B cell (primary cell): Measurements from ENCODE around the gene TRMT10A. TPM values are rescaled to one million over a fixed set of nuclear protein-coding genes. Genes with fewer than 3 reads are reported as not detected.

Experiments
- ATAC-seq: fragments of 200-7000 bp; cut with Tn5 transposase; one replicate; pipeline ENCODE4 v1.10.0; 2021; ENCODE audit warnings: low read depth, mild to moderate bottlenecking, moderate number of reproducible peaks, moderate library complexity
- CTCF ChIA-PET: fragments of 350-600 bp; sonication (Branson Sonifier 250); formaldehyde crosslinking; loops from one replicate; lab custom pipeline; 2021; ENCODE audit warnings: antibody characterized with exemption, inconsistent platforms; lab: Charles Lee
- POLR2A ChIA-PET: fragments of 350-600 bp; sonication (Branson Sonifier 250); formaldehyde crosslinking; loops from one replicate; lab custom pipeline; 2021; ENCODE audit warnings: antibody characterized with exemption; lab: Charles Lee
- DNase-seq: peaks from one replicate; pipeline ENCODE4 v3.0.0; 2013
- H2AFZ ChIP-seq: 2 replicates; pipeline ENCODE4 v1.6.1; 2012; ENCODE audit warnings: mild to moderate bottlenecking, low read depth, low read length; ENCODE audit not compliant: insufficient read depth, poor library complexity, severe bottlenecking
- H3K27ac ChIP-seq, 2 donors: 1 replicate in 1 of 2; 2 replicates in 1 of 2; pipeline ENCODE4 v1.5.1; 2012 to 2013; ENCODE audit warnings: low read length in 2 of 2, mild to moderate bottlenecking in 2 of 2, moderate library complexity in 1 of 2
- H3K27me3 ChIP-seq, 4 experiments: fragments of 200-600 bp in 1 of 4; sonication (generic) in 1 of 4; replicated peaks in 1 of 4; 1 replicate in 2 of 4; 2 replicates in 2 of 4; pipeline versions ENCODE4 v1.6.1 to v1.7.0; 2013 to 2016; ENCODE audit warnings: low read length in 3 of 4, mild to moderate bottlenecking in 2 of 4, mixed read lengths in 1 of 4, moderate library complexity in 1 of 4; ENCODE audit not compliant: insufficient read depth in 4 of 4, control insufficient read depth in 3 of 4; ENCODE audit errors: control extremely low read depth in 1 of 4
- H3K36me3 ChIP-seq, 2 experiments: replicated peaks in 1 of 2; 1 replicate in 1 of 2; 2 replicates in 1 of 2; pipeline versions ENCODE4 v1.6.1 to v1.7.1; 2013; ENCODE audit warnings: low read length in 1 of 2; ENCODE audit not compliant: insufficient read depth in 2 of 2, control insufficient read depth in 1 of 2; ENCODE audit errors: control extremely low read depth in 1 of 2, extremely low read depth in 1 of 2
- H3K4me1 ChIP-seq, 2 donors: fragments of 200-600 bp in 1 of 2; sonication (generic) in 1 of 2; 1 replicate in 1 of 2; 2 replicates in 1 of 2; pipeline versions ENCODE4 v1.5.1 to v1.6.1; 2013 to 2017; ENCODE audit warnings: low read length in 2 of 2; ENCODE audit not compliant: control insufficient read depth in 2 of 2, insufficient read depth in 2 of 2
- H3K4me2 ChIP-seq: replicated peaks from 2 replicates; pipeline ENCODE3; 2012; ENCODE audit warnings: mild to moderate bottlenecking, low read depth, low read length; ENCODE audit not compliant: poor library complexity, severe bottlenecking
- H3K4me3 ChIP-seq, 5 experiments: fragments of 200-600 bp in 1 of 5; sonication (generic) in 1 of 5; 1 replicate in 3 of 5; 2 replicates in 2 of 5; pipeline versions ENCODE4 v1.5.1 to v1.7.0; 2011 to 2016; ENCODE audit warnings: low read length in 4 of 5, mild to moderate bottlenecking in 4 of 5, low read depth in 2 of 5, control low read depth in 1 of 5, moderate library complexity in 1 of 5; ENCODE audit not compliant: insufficient read depth in 1 of 5; ENCODE audit errors: control extremely low read depth in 1 of 5, extremely low read depth in 1 of 5
- H3K79me2 ChIP-seq: fragments of 200-600 bp; sonication (generic); one replicate; pipeline ENCODE4 v1.6.0; 2016; ENCODE audit warnings: low read length; ENCODE audit not compliant: control insufficient read depth, insufficient read depth
- H3K9ac ChIP-seq: fragments of 200-600 bp; sonication (generic); 2 replicates; pipeline ENCODE4 v1.6.1; 2017; ENCODE audit warnings: mild to moderate bottlenecking, low read length, moderate library complexity
- H3K9me3 ChIP-seq, 3 donors: one replicate each; pipeline versions ENCODE4 v1.6.1 to v1.7.1; 2013; ENCODE audit warnings: low read length in 2 of 3; ENCODE audit not compliant: control insufficient read depth in 2 of 3, insufficient read depth in 1 of 3; ENCODE audit errors: control extremely low read depth in 1 of 3
- H4K20me1 ChIP-seq: 2 replicates; pipeline ENCODE4 v1.6.0; 2012; ENCODE audit warnings: mild to moderate bottlenecking, low read length; ENCODE audit not compliant: insufficient read depth, control insufficient read depth, poor library complexity, severe bottlenecking
- H3K27ac Mint-ChIP-seq: one replicate; pipeline ENCODE4 v1.8.0; 2021; ENCODE audit warnings: mixed read lengths
- H3K27me3 Mint-ChIP-seq: one replicate; pipeline ENCODE4 v1.8.0; 2021; ENCODE audit warnings: mixed read lengths
- H3K4me1 Mint-ChIP-seq: one replicate; pipeline ENCODE4 v1.8.0; 2021; ENCODE audit warnings: mixed read lengths
- H3K4me3 Mint-ChIP-seq: one replicate; pipeline ENCODE4 v1.8.0; 2021; ENCODE audit warnings: mixed read lengths
- H3K9me3 Mint-ChIP-seq: one replicate; pipeline ENCODE4 v1.8.0; 2022; ENCODE audit warnings: mixed read lengths; ENCODE audit not compliant: insufficient read depth
- CTCF ChIP-seq: fragments of 200-600 bp; IDR thresholded peaks from one replicate; pipeline ENCODE4 v1.8.0; 2022; ENCODE audit warnings: antibody characterized with exemption, mild to moderate bottlenecking
- EZH2 ChIP-seq: IDR thresholded peaks from 2 replicates; pipeline ENCODE4 v1.6.1; 2012; ENCODE audit warnings: borderline replicate concordance, low read depth, mild to moderate bottlenecking, moderate library complexity, low read length; ENCODE audit not compliant: insufficient read depth, poor library complexity, severe bottlenecking
- WGBS: methylation state at CpG from one replicate; pipeline ENCODE4 v1.1.5; 2013; ENCODE audit warnings: missing lambda C conversion rate; ENCODE audit not compliant: insufficient coverage; 5-methylcytosine and 5-hydroxymethylcytosine counted together
- intact Hi-C: fragments of 100-400 bp; cut with micrococcal nuclease; formaldehyde crosslinking; loops from one replicate; pipeline ENCODE4 v1.10.0; 2022
- polyA plus RNA-seq: library from polyadenylated mRNA; depleted of rRNA; stranded (reverse); fragments of >200 nt; gene quantifications from 2 replicates; pipeline ENCODE4 v1.2.3, GENCODE V29; 2012
- total RNA-seq, 2 donors: library from RNA; stranded (reverse); fragments of 120-200 nt in 1 of 2; gene quantifications; 1 replicate in 1 of 2; 2 replicates in 1 of 2; pipeline versions ENCODE4 v1.2.3 to v1.2.4, GENCODE V29; 2013 to 2022

Gene TRMT10A
- total and polyA plus RNA-seq, 2 donors (not counting 1 experiment from before 2014, with no cell fraction given), result 1.4 to 5.5 TPM

DNA sequence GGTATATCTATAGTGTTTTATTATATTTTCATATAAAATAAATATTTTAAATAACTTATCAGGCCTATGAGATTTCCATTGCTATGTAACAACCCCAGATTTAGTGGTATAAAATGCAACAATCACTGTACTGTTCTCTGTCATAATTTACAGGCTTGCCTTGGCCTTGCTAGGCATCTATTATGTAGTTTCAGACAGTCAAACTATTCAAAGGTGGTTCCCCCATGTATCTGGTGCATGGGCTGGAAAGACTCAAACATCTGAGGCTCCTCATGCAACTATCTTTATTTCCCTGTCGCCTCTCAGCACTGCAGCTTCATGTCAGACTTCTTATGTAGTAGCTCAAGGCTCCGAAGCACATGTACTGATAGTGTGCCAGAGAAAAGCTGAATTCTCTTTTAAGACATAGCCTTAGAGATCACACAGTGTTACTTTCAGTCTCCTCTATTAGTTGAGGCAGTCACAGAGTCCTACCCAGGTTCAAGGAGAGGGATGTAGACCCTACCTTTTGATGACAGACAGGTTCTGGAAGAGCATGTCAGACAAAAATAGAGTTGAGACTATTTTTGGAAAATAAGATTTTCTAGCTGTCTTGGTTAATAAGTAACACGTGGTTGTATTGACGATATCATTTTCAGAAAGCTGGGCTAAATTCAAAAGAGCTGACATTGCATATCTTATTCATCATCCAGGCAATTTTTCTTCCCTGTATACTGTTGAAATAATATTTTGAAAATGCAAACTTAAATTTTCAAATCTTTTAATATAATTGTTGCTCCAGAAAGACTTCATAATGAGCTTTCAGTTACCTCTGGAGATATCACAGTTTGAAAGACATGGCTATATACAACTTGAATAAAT is 30.2 kb upstream of the TRMT10A start:
- no peak overlapping the region for H2AFZ ChIP-seq
- H3K27ac Mint-ChIP-seq, result no peak overlapping the region

More for the DNA sequence above, 30.2 kb upstream of the TRMT10A start:
- intact Hi-C loops, result no loop called here
- POLR2A ChIA-PET, result no interaction called here
- Mint-ChIP-seq H3K27me3 (peaks cover 10% of the 10 kb centered on the region), H3K4me1 (no peaks in the 10 kb centered on the region), H3K4me3 (no peak overlapping the region), H3K9me3 (no peaks in the 10 kb centered on the region)
- no peak overlapping the region for H3K27ac ChIP-seq
- no peaks in the 10 kb centered on the region for H3K4me1 ChIP-seq
- H3K4me2 ChIP-seq, result no peak overlapping the region
- H3K36me3 ChIP-seq, result no peaks in the 10 kb centered on the region
- CTCF ChIA-PET, result no interaction called here
- H3K27me3 ChIP-seq, result peaks cover 0 to 1% (median 0%) of the 10 kb centered on the region in 4 experiments
- ATAC-seq, result no peak
- TF ChIP-seq CTCF, result no peak
- TF ChIP-seq EZH2, result no peak
- H3K4me3 ChIP-seq, result no peak overlapping the region
- WGBS, result 94% methylated on average over 2 of the region's 4 CpGs
- no peak overlapping the region for H3K9ac ChIP-seq
- DNase-seq, result no peak
- H3K79me2 ChIP-seq, result no peaks in the 10 kb centered on the region
- no peaks in the 10 kb centered on the region for H3K9me3 ChIP-seq
- H4K20me1 ChIP-seq, result no peaks in the 10 kb centered on the region
